Measurements from ENCODE around the gene RPS21. TPM values are rescaled to one million over a fixed set of nuclear protein-coding genes. Genes with fewer than 3 reads are reported as not detected.

RPS21 gene
- total and polyA plus RNA-seq, 2 of the 13 experiments (the other 11 are each of a cell fraction or from before 2014, with no cell fraction given): 2,647 to 11,063 TPM

- TF ChIP-seq ZHX2 (IDR thresholded peaks at IDR 0.05; ENCODE audit: low read depth) (no peak), ZHX2 (CRISPR knock-in tag; IDR thresholded peaks at IDR 0.05; ENCODE audit: borderline replicate concordance) (no peak), GMEB2 (CRISPR knock-in tag; IDR thresholded peaks at IDR 0.05; ENCODE audit: low read depth) (no peak), THRA (CRISPR knock-in tag; IDR thresholded peaks at IDR 0.05; ENCODE audit: borderline replicate concordance) (no peak), ZNF333 (CRISPR knock-in tag; IDR thresholded peaks at IDR 0.05; ENCODE audit: borderline replicate concordance) (peak; percentile 23; the same call in 1 of the 2 replicates), SP140L (CRISPR knock-in tag; IDR thresholded peaks at IDR 0.05; ENCODE audit: borderline replicate concordance) (no peak), ZNF383 (CRISPR knock-in tag; IDR thresholded peaks at IDR 0.05; ENCODE audit: borderline replicate concordance) (no peak), FOSL1 (CRISPR knock-in tag; IDR thresholded peaks at IDR 0.05; ENCODE audit: borderline replicate concordance) (0 out of 2 replicates have a peak, but pooled peaks have one; percentile 0), ZBTB26 (CRISPR knock-in tag; IDR thresholded peaks at IDR 0.05; ENCODE audit: borderline replicate concordance) (no peak), ZNF577 (CRISPR knock-in tag; IDR thresholded peaks at IDR 0.05; ENCODE audit: borderline replicate concordance, low read depth) (no peak)
- TF ChIP-seq, protein P1, sequence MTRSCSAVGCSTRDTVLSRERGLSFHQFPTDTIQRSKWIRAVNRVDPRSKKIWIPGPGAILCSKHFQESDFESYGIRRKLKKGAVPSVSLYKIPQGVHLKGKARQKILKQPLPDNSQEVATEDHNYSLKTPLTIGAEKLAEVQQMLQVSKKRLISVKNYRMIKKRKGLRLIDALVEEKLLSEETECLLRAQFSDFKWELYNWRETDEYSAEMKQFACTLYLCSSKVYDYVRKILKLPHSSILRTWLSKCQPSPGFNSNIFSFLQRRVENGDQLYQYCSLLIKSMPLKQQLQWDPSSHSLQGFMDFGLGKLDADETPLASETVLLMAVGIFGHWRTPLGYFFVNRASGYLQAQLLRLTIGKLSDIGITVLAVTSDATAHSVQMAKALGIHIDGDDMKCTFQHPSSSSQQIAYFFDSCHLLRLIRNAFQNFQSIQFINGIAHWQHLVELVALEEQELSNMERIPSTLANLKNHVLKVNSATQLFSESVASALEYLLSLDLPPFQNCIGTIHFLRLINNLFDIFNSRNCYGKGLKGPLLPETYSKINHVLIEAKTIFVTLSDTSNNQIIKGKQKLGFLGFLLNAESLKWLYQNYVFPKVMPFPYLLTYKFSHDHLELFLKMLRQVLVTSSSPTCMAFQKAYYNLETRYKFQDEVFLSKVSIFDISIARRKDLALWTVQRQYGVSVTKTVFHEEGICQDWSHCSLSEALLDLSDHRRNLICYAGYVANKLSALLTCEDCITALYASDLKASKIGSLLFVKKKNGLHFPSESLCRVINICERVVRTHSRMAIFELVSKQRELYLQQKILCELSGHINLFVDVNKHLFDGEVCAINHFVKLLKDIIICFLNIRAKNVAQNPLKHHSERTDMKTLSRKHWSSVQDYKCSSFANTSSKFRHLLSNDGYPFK (CRISPR knock-in tag; IDR thresholded peaks at IDR 0.05; ENCODE audit: borderline replicate concordance): no peak
- TF ChIP-seq, protein P2, sequence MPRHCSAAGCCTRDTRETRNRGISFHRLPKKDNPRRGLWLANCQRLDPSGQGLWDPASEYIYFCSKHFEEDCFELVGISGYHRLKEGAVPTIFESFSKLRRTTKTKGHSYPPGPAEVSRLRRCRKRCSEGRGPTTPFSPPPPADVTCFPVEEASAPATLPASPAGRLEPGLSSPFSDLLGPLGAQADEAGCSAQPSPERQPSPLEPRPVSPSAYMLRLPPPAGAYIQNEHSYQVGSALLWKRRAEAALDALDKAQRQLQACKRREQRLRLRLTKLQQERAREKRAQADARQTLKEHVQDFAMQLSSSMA (CRISPR knock-in tag; IDR thresholded peaks at IDR 0.05): no peak
Measured at GRCh38 chr20:62405981-62406513, 19.1 kb downstream of the RPS21 start (continued).

Measured in HepG2 (cell line).